ENCODE measurements around the gene CDH13. TPM values are rescaled to one million over a fixed set of nuclear protein-coding genes. Genes with fewer than 3 reads are reported as not detected.

The CDH13 gene
- total RNA-seq, 1 experiment from 2014 or later: 0.56 TPM

DNA sequence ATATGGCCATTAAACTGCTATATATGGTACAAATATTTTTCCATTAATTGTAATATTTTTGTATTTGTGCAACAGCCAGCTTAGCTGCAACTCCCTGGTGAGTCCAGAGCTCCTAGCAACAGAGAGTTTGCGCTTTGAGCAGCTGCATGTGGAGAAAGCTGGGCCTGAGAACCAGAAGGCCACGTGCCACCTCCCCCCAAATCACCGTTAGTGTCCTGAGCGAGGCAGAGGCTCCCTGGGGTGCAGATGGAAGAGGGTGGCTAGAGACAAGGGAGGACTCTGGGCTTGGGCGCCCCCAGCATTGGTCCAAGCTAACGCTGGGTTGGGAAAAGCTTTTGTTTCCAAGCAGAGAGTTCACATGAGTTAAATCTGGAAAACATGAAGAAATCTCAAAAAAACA, 1222.7 kb downstream of the CDH13 start:
- Histone ChIP-seq H4K20me1 (ENCODE audit: insufficient read depth, low read depth, low read length) (no peaks in the 10 kb centered on the region), H3K27me3 (ENCODE audit: low read length) (no peaks in the 10 kb centered on the region), H3K9me2 (replicated peaks; ENCODE audit: insufficient read depth, low read length) (no peaks in the 10 kb centered on the region), H3K4me3 (ENCODE audit: low read length) (no peak overlapping the region), H3K9me3 (ENCODE audit: low read length) (no peaks in the 10 kb centered on the region), H3K4me1 (ENCODE audit: low read length) (peaks cover 39% of the 10 kb centered on the region), H3K4me2 (ENCODE audit: low read depth, low read length, poor library complexity, severe bottlenecking) (no peak overlapping the region), H2AFZ (ENCODE audit: low read length) (0 out of 2 replicates have a peak overlapping the region, but pooled peaks have one; percentile 27), H3K9ac (ENCODE audit: low read length) (no peak overlapping the region), H3K36me3 (ENCODE audit: insufficient read depth, low read length) (no peaks in the 10 kb centered on the region), H3K27ac (ENCODE audit: low read length) (no peak overlapping the region), H3K79me2 (ENCODE audit: low read length) (no peaks in the 10 kb centered on the region)
- no peak for DNase-seq

Small RNA genes within 50 kb of the gene (small RNA-seq; reads per million reads assigned to genes)
- gene AC099506.2: not detected
- gene MIR3182: not detected
- not detected for gene MIR8058
